AG10803 (cell line): ENCODE data around the gene TUBB4B.

Experiments used
- DNase-seq: peaks from one replicate; pipeline ENCODE4 v3.0.0; 2010; ENCODE audit warnings: low read depth
- H3K4me3 ChIP-seq: 2 replicates; pipeline ENCODE4 v1.5.1; 2011; ENCODE audit warnings: mild to moderate bottlenecking, low read length, control low read depth
- CTCF ChIP-seq: conservative IDR thresholded peaks from 2 replicates; pipeline ENCODE4 v1.5.1; 2011; ENCODE audit warnings: mild to moderate bottlenecking, low read length, control low read depth, inconsistent platforms

TUBB4B gene

GRCh38 chr9:137268538-137269201 is 27.6 kb downstream of the TUBB4B start:
- no peak overlapping the region for H3K4me3 ChIP-seq
- DNase-seq, result no peak
- TF ChIP-seq CTCF, result no peak

GRCh38 chr9:137269231-137269772 is 28.2 kb downstream of the TUBB4B start:
- no peak for TF ChIP-seq CTCF
- peak; percentile 32 for DNase-seq
- no peak overlapping the region for H3K4me3 ChIP-seq

- H3K4me3 ChIP-seq, result no peak overlapping the region
- no peak for TF ChIP-seq CTCF
- DNase-seq, result no peak
Measured at GRCh38 chr9:137270929-137271695, 30.0 kb downstream of the TUBB4B start.

- DNase-seq, result no peak
- TF ChIP-seq CTCF, result no peak
Measured at GRCh38 chr9:137271696-137272076, 30.6 kb downstream of the TUBB4B start.

GRCh38 chr9:137272241-137273094 is 31.4 kb downstream of the TUBB4B start:
- H3K4me3 ChIP-seq, result no peak overlapping the region
- DNase-seq, result no peak
- no peak for TF ChIP-seq CTCF

More at GRCh38 chr9:137271696-137272076, 30.6 kb downstream of the TUBB4B start:
- H3K4me3 ChIP-seq, result no peak overlapping the region

DNA sequence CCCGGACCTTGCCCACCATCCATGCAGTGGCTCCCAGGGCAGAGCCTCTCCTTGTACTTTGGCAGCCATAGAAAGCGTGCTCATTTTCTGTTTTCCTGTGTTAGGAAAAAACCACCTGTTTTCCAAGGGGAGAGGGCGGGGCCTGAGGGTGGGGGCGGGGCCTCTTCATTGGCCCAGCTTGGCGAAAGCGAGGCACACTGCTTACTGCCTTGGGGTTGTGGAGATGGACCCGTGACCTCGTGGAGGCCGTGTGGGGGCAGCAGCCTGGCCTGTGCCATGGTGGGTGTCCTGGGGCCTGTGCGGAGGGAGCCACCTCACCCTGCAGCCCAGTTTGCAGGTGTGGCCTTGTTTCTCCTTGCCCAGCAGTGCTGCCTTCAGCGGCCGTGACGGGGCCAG is 32.0 kb downstream of the TUBB4B start:
- DNase-seq, result no peak
- no peak overlapping the region for H3K4me3 ChIP-seq
- no peak for TF ChIP-seq CTCF
